Activated CD8-positive, alpha-beta memory T cell treated with anti-CD3 and anti-CD28 coated beads for 48 hours (primary cell): ENCODE measurements around the gene SRPK3.

Experiments
- DNase-seq, 3 experiments: peaks; one replicate each; pipeline ENCODE4 v3.0.0-alpha.2; 2020; ENCODE audit warnings: low read depth in 2 of 3, low spot score in 2 of 3

SRPK3 gene

DNA sequence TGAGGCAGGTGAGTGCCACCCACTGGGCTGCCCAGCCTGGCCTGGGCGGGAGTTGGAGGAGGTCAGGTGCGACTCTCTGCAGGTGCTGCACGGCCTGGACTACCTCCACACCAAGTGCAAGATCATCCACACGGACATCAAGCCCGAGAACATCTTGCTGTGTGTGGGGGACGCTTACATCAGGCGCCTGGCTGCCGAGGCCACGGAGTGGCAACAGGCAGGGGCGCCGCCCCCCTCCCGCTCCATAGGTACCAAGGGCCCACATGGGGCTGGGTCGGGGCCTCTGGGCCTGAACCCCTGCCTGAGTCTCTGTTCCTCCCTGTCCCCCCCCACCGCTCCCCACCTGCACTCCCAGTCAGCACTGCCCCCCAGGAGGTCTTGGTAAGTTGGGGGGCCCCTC, 2.0 kb downstream of the SRPK3 start:
- no peak for DNase-seq

DNA sequence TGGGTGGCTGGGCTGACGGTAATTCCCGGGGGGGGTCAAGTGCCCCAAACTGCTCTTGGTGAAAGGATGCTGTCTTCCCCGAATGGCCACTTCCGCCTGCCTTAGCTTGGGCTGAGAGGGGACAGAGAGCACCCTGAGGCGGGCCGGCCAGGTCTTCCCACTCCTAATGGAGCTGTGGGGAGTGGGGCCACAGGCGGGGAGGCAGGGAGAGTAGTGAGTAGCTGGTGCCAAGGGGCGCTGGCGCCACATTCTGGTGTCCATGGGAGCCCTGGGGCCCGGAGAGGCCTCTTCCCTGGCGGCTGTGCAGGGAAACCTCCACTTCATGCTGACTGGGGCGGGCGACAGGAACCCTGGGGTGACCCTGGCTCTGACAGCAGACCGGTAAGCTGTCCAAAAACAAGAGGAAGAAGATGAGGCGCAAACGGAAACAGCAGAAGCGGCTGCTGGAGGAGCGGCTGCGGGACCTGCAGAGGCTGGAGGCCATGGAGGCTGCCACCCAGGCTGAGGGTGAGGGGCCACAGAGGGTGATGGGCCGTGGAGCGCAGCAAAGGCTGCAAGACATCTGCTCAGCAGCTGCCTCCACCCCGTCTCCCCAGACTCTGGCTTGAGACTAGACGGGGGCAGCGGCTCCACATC, 2.7 kb downstream of the SRPK3 start:
- DNase-seq, result no peak

DNA sequence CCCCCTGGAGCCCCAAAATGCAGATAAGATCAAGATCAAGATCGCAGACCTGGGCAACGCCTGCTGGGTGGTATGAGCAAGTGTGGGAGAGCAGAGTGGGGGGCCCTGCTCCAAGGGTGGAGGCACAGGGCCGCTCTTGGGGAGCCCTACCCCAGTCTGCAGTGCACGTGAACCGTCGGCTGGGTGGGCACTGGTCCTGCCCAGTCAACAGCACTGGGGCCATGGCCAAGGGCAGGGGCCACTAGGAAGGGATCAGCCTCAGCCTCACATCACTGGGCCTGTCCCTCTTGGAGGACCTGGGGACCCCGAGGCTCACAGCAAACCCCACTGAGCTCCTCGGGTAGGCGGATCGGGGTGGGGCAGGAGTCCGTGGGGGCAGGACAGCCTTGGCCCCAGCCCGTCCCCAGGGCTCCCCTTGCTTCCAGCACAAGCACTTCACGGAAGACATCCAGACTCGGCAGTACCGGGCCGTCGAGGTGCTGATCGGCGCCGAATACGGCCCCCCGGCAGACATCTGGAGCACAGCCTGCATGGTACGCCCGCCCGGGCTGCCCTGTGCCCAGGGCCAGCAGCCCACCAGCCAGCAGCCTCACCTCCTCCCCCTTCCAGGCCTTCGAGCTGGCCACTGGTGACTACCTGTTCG, 3.6 kb downstream of the SRPK3 start:
- no peak for DNase-seq

DNA sequence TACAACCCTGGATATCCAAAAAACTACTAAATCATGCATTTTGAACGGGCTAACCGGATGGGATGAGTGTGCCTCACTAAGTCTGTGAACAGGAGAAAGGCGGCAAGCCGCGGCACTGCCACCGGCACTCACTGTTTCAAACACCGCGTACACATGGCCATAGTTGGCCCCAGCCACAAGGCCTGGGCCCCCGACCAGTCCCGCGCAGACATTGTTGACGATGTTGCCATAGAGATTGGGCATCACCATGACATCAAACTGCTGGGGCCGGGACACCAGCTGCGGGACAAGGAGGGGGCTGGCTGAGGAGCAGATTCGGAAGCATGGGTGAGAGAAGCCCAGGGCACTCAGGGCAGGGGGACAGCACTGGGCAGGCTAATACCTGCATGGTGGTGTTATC, 5.8 kb downstream of the SRPK3 start:
- no peak for DNase-seq

DNA sequence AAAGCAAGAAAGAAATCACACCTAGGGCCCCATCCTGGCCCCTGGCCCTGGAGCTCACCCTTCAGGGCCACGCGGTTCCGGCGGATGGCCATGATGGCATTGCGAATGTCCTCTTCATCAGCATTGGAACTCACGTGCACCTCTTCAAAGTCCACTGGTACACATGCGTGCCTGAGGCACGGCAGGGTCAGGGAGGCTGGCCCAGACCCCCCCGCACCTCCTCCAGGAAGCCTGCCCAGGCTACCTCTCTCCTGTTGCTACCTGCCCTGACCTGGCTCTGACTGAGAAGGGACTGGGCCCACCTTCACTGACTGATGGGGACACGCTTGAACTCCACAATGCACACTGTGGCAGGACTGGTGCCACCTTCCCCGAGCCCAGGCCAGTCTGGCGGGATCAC, 8.8 kb downstream of the SRPK3 start:
- no peak for DNase-seq

DNA sequence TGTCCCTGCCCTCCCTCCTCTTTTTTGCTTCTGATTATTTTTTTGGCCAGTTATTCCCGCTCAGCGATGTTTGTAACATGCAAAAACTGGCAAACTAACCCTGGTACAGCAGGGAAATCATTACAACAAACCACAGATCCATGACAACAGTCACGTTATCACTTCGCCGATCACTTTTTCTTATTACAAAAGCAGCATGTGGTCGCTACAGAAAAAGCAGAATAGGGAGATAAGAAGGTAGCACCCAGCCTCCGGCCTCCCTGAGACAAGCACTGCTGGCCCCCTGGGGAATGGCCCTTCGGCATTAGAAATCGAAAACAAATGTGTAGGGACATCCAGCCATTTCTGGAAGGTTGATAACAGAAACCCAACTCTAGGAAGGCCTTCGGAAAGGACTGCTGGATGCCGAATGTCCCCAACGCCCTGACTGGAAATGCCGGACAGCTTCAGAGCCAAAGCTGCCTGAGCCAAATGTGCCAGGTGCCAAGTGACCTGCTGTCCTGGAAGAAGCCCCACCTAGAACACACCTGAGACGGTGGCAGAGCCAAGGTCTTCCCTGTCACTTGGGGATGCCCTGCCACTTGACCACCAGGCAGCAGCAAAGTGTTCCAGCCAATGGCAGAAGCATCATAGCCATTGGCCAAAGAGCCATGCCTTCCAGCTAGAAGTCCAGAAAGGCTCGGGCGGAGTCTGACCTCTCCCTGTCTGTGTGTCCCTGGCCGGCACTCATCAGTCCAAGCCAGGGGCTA, 10.4 kb downstream of the SRPK3 start:
- no peak for DNase-seq

DNA sequence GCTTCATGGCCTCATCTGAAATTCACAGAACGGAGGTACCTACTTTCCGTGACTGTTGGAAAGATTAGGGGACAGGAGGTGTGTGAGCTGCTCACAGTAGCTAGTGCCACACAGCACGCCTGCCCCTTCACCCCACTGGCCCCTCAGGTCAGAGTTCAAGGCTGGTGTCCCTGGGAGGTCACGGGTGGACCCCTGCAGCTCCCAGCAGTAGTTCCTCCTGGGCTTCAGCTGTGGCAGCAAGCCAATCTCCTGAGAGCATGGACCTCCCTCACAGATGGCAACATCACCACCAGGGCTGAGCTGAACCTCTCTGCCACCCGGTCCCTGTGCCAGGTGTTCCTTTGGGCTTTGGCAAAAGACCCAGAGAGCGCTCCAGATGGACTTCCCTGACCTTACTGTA, 11.5 kb downstream of the SRPK3 start:
- DNase-seq, result no peak

DNA sequence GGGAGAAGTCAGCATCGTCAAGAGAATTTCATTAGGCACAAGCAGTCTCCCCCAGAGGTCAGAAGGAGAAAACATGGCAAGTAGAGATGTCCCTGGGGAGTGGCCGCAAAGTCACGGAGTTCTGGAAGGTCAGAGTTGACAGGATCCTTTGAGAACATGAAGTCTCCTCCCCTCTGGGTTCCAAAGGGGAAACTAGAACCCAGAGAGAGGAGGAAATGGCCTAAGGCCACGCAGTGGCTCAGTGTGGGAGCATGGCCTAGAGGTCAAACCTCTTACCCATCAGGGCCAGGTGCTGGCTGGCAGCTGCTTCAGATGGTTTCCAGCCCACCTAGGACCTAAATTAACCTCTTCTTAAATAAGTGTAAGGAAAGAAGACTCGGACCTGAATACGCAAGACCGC, 12.4 kb downstream of the SRPK3 start:
- DNase-seq, result no peak

DNA sequence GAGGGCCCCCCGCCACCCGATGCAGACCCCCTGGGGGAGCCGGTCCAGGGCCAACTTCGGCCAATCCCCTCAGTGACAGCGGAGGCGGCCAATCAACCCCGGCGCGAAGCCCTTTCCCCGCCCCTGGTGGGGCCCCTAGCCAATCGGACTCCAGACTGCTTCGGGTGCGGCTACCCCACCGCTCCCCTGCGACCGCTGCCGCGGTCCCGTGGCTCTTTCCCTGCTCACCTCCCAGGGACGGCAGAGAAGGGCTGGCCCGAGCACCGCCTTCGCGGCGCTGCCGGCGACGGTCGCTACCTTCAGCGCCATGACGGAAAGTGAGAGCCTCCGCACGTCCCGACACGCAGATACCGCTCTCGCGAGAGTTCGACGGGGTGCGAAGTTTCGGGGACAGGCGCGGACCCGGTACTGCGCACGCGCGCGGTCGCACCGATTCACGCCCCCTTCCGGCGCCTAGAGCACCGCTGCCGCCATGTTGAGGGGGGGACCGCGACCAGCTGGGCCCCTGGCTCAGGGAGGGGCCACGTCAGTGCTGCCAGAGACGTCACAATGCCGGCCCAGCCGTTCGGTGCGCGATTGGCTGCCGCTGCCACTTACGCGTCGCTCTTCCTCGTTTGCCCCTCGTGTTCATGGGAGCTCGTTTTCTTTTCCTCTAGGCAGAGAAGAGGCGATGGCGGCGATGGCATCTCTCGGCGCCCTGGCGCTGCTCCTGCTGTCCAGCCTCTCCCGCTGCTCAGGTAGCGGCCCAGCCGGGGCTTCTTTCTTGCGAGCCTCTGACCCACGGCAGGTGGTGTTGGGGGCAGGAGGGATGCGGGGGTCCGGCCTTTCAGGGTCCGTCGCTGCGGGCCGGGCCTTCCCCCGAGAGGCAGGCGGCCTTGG, 13.4 kb downstream of the SRPK3 start, which contains the start of the genes IDH3G and SSR4:
IDH3G (minus strand) TSS at position 358 of the 879 bp plus-strand sequence; CDS start at position 309, 49 bp downstream.
SSR4 (plus strand) TSS at position 651 of the 879 bp plus-strand sequence; CDS start at position 671, 20 bp downstream.
- DNase-seq, result peak; percentile 71 to 85 (median 84)

DNA sequence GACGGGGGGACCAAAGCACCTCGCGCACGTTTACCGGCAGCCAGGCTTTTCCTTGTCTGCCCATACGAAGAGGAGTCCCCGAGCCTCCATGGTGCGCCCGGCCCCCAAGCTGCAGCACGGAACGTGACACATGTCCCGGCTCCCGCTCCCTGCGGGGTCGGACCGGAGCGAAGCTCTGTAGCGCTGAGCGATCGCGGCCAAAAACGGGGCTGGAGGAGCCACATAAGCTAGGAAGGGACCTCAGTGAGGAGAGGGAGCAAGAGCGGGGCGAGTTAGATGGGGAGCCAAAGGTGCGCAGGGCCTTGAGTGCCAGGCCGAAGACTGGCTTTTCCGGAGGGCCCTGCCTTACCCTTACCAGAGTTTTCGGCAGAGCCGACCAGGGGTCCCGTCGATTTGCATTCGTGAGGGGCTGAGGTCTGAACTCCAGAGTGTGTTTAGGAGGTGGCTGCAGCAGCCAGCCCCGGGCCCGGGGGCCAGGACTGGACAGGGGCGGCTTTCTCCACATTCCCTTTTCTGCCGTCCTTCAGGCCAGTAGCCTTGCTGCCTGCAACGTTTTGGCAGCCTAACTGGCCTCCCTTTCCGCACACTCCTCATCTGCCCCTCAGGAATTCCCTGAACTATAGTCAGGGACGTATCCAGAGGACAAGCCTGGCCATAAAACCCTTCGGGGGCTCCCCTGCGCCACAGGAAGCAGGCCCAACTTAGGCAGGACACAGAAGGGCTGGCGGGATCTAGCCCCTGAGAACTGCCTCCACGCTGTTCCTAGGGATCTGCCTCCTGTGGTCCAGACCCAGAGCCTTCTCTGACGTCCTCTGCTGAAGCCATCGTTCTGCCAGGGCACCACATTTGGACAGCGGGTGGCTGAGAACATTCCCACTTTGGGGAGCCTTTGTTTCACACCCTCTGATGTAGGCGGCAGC, 14.3 kb downstream of the SRPK3 start:
- DNase-seq, result no peak

DNA sequence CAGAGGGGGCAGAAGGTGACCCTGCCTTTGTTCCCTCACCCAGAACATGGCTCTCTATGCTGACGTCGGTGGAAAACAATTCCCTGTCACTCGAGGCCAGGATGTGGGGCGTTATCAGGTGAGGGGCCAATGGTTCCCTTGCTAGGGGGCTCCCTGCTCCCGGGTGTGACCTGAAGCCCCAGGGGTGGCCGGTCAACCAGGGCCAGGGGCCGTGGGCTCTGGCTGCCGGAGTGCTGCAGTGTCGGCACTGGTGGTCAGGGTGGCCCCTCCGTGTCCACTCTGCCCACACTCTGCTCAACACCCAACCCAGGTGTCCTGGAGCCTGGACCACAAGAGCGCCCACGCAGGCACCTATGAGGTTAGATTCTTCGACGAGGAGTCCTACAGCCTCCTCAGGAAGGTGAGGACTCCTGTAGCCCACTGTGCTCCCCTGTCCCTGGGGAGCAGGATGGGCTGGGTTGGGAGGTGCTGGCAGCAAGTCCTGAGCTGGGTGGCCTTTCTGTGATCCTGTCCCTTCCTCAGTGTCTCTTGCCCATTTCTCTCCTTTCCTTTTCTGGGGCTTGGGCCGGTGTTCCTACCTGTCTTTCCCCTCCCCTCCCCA, 16.7 kb downstream of the SRPK3 start:
- no peak for DNase-seq

DNA sequence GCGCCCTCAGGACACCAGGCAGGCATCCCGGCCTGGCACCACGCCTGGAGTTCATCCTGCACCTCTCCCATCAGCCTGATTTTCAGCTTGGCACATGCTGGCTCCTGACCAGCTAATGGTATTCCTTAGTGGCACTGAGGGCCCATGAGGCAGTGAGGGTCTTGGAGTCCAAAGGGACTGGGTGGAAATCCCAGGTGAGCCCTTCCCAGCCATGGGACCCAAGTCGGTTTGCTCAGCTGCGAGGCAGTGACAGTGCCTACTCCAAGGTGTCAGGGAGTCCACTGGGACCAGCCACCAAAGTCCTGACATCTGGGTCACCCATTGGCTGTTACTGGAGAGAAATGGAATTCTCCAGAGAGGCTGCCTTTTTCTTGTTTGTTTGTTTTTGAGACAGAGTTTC, 18.5 kb downstream of the SRPK3 start:
- DNase-seq, result no peak

DNA sequence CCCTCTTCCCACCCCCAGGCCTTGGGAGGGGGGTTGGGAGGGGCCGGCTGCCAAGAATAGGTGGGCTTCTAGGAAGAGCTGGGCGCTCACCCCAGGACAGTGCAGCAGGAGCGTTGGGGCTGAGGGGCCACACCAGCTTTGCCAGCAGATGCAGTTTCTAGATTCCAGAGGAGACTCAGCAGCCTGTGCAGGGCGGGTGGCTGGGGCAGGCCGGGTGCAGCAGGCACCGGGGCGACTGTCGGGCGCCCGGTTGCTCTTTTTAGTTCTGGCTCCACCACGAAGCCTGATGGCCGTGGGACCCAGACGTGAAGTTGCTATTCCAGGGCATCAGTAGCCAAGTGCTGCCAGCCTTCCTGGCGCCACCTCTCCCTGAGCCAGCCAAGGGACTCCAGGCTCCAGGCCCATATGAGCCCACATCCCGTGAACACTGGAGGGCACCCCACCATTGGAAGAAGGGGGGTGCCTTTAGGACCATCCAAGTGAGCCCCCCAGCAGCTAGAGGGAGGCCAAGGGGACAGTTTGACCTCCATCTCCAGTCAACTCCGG, 19.4 kb downstream of the SRPK3 start:
- no peak for DNase-seq

DNA sequence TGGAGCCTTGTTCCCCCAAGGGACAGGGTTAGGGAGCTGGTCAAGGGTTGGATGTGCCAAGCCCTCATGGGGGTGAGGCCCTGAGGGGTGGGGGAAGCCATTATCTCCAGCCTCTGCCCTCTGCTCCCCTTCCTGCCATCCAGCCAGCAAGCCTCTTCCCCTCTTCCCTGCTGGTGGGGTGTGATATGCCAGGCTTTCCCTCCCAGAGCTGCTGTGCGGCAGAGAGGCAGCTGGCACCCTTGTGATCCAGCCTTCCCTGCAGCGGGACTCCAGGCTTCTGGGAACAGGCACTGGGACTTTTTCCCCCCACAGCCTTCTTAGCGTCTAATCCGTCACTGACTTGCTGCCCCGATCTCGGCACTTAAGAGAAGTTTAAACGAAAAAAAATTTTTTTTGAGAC, 19.9 kb downstream of the SRPK3 start:
- no peak for DNase-seq

DNA sequence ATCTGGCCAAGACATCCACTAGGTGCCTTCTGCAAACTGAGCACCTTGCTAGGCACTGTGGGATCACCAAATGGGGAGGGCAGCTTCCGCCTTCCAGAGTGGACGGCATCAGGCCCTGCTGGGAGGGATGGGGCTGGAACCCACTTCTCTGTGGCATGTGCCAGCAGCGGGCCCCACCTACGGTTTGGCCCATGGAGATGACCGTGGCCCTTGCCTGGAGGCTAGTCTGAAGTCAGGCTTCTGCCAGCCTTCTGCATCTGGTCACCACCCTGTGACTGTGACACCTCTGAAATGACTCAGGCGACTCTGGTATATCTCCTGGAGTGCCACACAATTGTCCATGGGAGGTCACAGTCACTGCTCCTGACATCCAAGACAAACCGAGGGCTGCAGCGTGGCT, 20.8 kb downstream of the SRPK3 start:
- no peak for DNase-seq

DNA sequence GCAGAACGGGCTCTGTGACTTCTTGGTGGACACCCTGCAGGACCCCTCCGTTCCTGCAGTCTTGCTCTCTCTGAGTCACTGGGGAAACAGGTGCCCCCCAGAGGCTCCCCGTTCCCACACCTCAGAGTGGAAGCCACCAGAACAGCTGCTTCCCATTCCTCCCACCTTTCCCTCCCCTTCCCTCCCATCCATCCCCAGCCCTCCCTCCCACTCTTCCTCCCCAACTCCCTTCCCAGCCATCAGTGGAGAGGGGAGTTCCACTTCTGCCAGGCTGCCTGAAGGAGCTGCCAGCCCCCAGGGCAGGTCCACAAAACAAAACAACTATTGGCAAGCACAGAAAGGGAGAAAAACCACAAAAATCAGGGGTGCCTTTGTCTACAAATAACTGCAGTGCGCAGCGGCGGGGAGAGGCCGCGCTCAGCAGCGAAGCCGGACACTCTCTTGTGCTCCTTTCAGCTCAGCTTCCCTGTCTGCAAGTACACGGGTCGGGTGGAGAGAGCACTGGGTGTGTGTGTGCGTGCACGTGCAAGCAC, 21.7 kb downstream of the SRPK3 start:
- DNase-seq, result no peak

DNA sequence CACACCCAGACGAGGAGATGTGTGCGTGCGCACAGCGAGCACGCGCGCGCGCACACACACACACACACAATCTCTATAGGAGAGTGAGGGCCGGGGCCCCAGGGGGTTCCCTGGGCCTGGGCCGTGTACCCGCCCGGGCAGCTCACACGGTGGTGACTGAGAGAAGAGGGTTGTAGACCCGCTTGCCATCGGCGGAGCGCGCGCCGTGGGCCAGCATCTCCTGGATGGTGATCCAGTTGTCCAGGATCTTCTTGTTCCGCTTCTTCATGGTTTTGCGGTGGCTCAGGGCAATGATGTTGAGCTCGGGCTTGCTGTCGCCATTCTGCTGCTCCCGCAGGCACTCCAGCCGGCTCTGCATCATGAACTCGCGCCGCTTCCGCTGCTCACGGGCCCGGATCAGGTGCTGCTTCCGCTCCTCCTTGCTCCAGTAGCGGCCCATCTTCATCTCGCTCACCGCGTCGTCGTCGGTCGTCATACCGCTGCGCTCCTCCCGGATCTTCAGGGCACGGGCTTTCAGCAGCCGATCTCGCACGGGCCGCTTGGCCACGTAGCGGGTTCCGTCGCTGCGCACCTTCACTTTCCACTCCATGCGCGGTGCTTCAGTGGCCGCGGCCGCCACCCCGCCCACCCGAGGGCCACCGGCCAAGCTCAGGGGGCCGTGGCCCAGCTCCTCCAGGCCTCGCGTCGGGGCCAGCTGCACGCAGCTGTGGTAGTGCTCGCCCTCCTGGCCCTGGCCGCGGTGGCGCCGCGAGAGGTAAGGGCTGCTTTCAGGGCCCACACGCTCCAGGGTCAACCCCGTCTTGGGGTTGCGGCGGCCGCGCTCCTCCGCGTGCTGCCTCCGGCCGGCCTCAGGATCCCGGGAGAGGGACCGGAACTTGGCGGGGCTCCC, 22.6 kb downstream of the SRPK3 start:
- DNase-seq, result no peak

DNA sequence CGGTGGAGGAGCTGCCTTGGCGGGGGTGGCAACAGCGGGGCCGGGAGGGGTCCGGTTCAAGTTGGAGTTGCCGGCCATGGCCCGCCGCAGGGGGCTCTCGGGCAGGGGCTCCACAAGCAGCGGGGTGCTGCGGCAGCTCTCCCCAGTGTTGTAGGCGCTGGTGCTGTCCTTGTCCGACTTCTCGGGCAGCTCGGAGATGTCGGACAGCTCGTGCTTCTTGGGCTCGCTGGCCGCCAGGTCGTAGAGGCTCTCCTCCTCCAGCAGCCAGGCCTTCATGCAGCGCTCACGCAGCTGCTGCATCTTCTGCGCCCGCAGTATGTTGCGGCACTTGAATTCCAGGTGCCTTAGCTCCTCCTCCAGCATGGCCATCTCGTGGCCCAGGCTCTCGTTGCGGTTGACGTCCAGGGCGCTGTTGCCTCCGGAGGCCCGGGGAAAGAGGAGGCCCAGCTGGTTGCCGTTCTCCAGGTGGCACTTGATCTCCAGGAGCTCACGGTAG, 23.3 kb downstream of the SRPK3 start:
- DNase-seq, result no peak
